Measurements from ENCODE around the gene DNAL1.

Gene DNAL1

GRCh38 chr14:73739174-73739898, 94.5 kb downstream of the DNAL1 start:
- ATAC-seq (replicated peaks; ENCODE audit: extremely low read depth, poor library complexity, severe bottlenecking), result no peak
- peak overlapping the region; percentile 61 for H3K27ac Mint-ChIP-seq (ENCODE audit: low read depth)
- H3K4me3 Mint-ChIP-seq, result peak overlapping the region; percentile 90
- no peaks in the 10 kb centered on the region for H3K27me3 Mint-ChIP-seq
- peaks cover 50% of the 10 kb centered on the region for H3K4me1 Mint-ChIP-seq
- H3K36me3 Mint-ChIP-seq (ENCODE audit: insufficient read depth), result peaks cover 46% of the 10 kb centered on the region
- H3K9me3 Mint-ChIP-seq, result no peaks in the 10 kb centered on the region
- DNase-seq (ENCODE audit: low spot score in 2 of 2), result no peak

DNA sequence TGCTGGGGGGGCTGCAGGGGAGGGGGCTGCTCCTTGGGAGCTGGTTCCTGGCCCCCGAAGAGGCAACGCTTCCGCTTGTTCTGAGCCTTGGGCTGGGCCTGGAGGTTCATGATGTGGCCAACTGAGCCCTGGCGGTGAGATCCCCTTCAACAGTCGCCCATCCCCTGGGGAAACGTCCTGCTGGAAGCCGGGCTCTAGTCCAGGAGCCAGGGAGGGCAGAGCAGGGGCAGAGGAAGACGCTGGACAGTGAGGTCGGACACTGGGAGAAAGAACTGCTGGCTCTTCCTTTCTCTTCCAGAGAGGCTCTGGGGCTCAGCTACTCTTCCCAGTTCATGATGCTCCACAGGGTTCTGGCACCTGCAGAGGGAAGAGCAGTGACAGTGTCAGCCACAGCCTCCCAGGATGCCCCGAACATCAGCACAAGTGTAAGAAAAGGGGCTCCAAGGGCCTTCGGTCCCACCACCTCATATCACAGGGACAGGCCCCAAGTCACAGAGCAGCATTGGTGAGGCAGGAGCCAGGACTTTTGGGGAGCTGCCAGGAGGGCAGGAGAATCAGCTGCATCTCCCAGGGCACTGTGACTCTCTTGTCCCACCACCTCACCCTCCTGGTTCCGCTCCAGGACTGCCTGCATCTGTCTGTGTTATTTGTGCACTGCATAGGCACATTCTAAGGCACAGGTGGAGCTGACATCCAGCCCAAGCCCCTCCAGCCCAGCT, 95.3 kb downstream of the DNAL1 start:
- peak overlapping the region; percentile 90 for H3K4me3 Mint-ChIP-seq

GRCh38 chr14:73740618-73741326, 96.0 kb downstream of the DNAL1 start:
- H3K27ac Mint-ChIP-seq (ENCODE audit: low read depth), result peak overlapping the region; percentile 85
- peak overlapping the region; percentile 90 for H3K4me3 Mint-ChIP-seq
- no peak for ATAC-seq (replicated peaks; ENCODE audit: extremely low read depth, poor library complexity, severe bottlenecking)
- H3K36me3 Mint-ChIP-seq (ENCODE audit: insufficient read depth), result peaks cover 39% of the 10 kb centered on the region
- DNase-seq (ENCODE audit: low spot score in 2 of 2), result no peak
- peaks cover 64% of the 10 kb centered on the region for H3K4me1 Mint-ChIP-seq
- no peaks in the 10 kb centered on the region for H3K9me3 Mint-ChIP-seq
- no peaks in the 10 kb centered on the region for H3K27me3 Mint-ChIP-seq

More for the DNA sequence above, 95.3 kb downstream of the DNAL1 start:
- Mint-ChIP-seq H3K4me1 (peaks cover 57% of the 10 kb centered on the region), H3K27ac (ENCODE audit: low read depth) (peak overlapping the region; percentile 61), H3K36me3 (ENCODE audit: insufficient read depth) (peaks cover 43% of the 10 kb centered on the region), H3K9me3 (no peaks in the 10 kb centered on the region), H3K27me3 (no peaks in the 10 kb centered on the region)
- ATAC-seq (replicated peaks; ENCODE audit: extremely low read depth, poor library complexity, severe bottlenecking) (no peak), DNase-seq (ENCODE audit: low spot score in 2 of 2) (no peak)

- H3K9me3 Mint-ChIP-seq, result no peaks in the 10 kb centered on the region
- ATAC-seq (replicated peaks; ENCODE audit: extremely low read depth, poor library complexity, severe bottlenecking), result peak; percentile 59
- no peak for DNase-seq (ENCODE audit: low spot score in 2 of 2)
- H3K4me3 Mint-ChIP-seq, result peak overlapping the region; percentile 90
- peak overlapping the region; percentile 85 for H3K27ac Mint-ChIP-seq (ENCODE audit: low read depth)
- H3K36me3 Mint-ChIP-seq (ENCODE audit: insufficient read depth), result peaks cover 34% of the 10 kb centered on the region
- peaks cover 65% of the 10 kb centered on the region for H3K4me1 Mint-ChIP-seq
- no peaks in the 10 kb centered on the region for H3K27me3 Mint-ChIP-seq
These were observed 96.6 kb downstream of the DNAL1 start for GRCh38 chr14:73741386-73741875.

GRCh38 chr14:73741876-73742519, 97.2 kb downstream of the DNAL1 start:
- peak; percentile 20 for ATAC-seq (replicated peaks; ENCODE audit: extremely low read depth, poor library complexity, severe bottlenecking)
- peak overlapping the region; percentile 85 for H3K27ac Mint-ChIP-seq (ENCODE audit: low read depth)
- H3K4me1 Mint-ChIP-seq, result peaks cover 69% of the 10 kb centered on the region
- peak overlapping the region; percentile 90 for H3K4me3 Mint-ChIP-seq
- H3K9me3 Mint-ChIP-seq, result no peaks in the 10 kb centered on the region
- H3K36me3 Mint-ChIP-seq (ENCODE audit: insufficient read depth), result peaks cover 30% of the 10 kb centered on the region
- DNase-seq (ENCODE audit: low spot score in 2 of 2), result no peak
- H3K27me3 Mint-ChIP-seq, result no peaks in the 10 kb centered on the region

DNA sequence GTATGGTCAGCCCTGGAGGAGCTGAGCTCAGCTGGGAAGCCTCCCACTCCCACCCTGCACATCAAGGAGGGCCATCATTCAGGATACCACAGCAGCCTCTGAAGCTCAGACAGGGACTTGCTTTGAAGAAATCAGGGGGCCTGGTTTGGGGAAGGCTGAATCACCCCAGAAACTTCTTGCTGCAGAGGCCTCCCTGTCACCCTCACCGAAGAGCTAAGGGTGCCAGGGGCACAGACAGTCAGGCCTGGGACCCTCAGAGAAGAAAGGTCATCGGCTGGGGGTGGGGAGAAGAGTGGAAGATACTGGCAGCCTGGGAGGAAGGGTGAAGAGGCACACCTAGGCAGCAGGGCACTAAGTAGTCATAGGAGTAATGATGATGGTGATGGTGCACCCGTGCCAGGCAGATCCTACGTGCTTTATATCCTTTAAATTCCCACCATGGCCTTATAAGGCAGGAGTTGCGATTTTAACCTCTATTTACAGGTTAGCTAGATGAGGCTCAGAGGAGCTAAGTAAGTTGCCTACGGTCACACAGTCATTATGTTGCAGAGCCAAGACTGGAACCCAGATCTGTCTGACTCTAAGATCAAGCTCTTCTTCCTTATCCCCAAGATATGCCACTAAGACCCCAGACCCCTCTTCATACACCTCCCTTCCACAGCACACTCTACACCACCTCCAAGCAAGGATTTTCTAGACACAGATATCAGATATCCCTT, 97.9 kb downstream of the DNAL1 start:
- Mint-ChIP-seq H3K27ac (ENCODE audit: low read depth) (peak overlapping the region; percentile 85), H3K4me1 (peaks cover 73% of the 10 kb centered on the region), H3K36me3 (ENCODE audit: insufficient read depth) (peaks cover 26% of the 10 kb centered on the region), H3K4me3 (peak overlapping the region; percentile 90), H3K9me3 (no peaks in the 10 kb centered on the region), H3K27me3 (no peaks in the 10 kb centered on the region)
- ATAC-seq (replicated peaks; ENCODE audit: extremely low read depth, poor library complexity, severe bottlenecking) (no peak), DNase-seq (ENCODE audit: low spot score in 2 of 2) (no peak)

- DNase-seq (ENCODE audit: low spot score in 2 of 2), result peak; percentile 37 to 49
These were observed 98.7 kb downstream of the DNAL1 start for GRCh38 chr14:73743431-73743931.

DNA sequence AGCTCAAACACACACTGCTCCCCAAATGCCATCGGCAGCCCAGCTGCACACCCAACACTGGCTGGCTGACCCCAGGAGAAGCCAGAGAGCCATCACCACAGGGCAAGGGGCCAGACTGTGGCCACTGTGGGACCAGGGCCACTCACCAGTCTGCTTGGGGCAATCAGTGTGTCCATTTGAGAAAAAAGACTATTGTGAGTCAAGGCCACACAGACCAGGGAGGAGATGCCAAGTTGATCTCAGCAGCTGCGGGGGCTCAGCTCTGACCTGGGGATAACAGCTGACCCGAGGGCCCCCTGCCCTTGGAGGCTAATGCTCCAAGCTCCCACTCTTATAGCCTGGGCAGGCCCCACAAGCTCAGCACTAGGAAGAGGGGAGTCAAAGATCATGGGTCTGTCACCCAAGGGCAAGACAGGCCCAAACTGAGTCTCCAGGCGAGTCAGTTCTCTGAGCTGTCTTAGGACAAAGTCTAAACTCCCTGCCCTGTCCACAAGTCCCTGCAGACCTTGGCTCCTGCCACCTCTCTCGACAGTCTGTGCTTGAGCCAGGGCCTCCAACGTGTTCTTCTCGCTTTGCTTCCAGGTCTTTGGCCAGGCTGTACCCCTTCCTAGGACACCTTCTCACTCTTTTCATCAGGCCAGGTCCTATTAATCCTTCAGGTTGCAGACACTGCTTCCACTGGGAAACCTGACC, 99.5 kb downstream of the DNAL1 start:
- H3K27ac Mint-ChIP-seq (ENCODE audit: low read depth), result peak overlapping the region; percentile 85
- no peaks in the 10 kb centered on the region for H3K9me3 Mint-ChIP-seq
- peaks cover 90% of the 10 kb centered on the region for H3K4me1 Mint-ChIP-seq
- H3K27me3 Mint-ChIP-seq, result no peaks in the 10 kb centered on the region
- H3K36me3 Mint-ChIP-seq (ENCODE audit: insufficient read depth), result peaks cover 18% of the 10 kb centered on the region
- no peak for ATAC-seq (replicated peaks; ENCODE audit: extremely low read depth, poor library complexity, severe bottlenecking)
- DNase-seq (ENCODE audit: low spot score in 2 of 2), result no peak
- peak overlapping the region; percentile 90 for H3K4me3 Mint-ChIP-seq

More at GRCh38 chr14:73743431-73743931, 98.7 kb downstream of the DNAL1 start:
- peak; percentile 76 for ATAC-seq (replicated peaks; ENCODE audit: extremely low read depth, poor library complexity, severe bottlenecking)
- H3K4me1 Mint-ChIP-seq, result peaks cover 81% of the 10 kb centered on the region
- no peaks in the 10 kb centered on the region for H3K9me3 Mint-ChIP-seq
- peak overlapping the region; percentile 90 for H3K4me3 Mint-ChIP-seq
- H3K36me3 Mint-ChIP-seq (ENCODE audit: insufficient read depth), result peaks cover 25% of the 10 kb centered on the region
- no peaks in the 10 kb centered on the region for H3K27me3 Mint-ChIP-seq
- H3K27ac Mint-ChIP-seq (ENCODE audit: low read depth), result peak overlapping the region; percentile 85

- Mint-ChIP-seq H3K27ac (ENCODE audit: low read depth) (peak overlapping the region; percentile 85), H3K4me1 (peaks cover 93% of the 10 kb centered on the region), H3K4me3 (peak overlapping the region; percentile 90), H3K27me3 (no peaks in the 10 kb centered on the region), H3K9me3 (no peaks in the 10 kb centered on the region), H3K36me3 (ENCODE audit: insufficient read depth) (peaks cover 18% of the 10 kb centered on the region)
- no peak for ATAC-seq (replicated peaks; ENCODE audit: extremely low read depth, poor library complexity, severe bottlenecking)
- no peak for DNase-seq (ENCODE audit: low spot score in 2 of 2)
These were observed 100.2 kb downstream of the DNAL1 start for GRCh38 chr14:73744874-73745529.

DNA sequence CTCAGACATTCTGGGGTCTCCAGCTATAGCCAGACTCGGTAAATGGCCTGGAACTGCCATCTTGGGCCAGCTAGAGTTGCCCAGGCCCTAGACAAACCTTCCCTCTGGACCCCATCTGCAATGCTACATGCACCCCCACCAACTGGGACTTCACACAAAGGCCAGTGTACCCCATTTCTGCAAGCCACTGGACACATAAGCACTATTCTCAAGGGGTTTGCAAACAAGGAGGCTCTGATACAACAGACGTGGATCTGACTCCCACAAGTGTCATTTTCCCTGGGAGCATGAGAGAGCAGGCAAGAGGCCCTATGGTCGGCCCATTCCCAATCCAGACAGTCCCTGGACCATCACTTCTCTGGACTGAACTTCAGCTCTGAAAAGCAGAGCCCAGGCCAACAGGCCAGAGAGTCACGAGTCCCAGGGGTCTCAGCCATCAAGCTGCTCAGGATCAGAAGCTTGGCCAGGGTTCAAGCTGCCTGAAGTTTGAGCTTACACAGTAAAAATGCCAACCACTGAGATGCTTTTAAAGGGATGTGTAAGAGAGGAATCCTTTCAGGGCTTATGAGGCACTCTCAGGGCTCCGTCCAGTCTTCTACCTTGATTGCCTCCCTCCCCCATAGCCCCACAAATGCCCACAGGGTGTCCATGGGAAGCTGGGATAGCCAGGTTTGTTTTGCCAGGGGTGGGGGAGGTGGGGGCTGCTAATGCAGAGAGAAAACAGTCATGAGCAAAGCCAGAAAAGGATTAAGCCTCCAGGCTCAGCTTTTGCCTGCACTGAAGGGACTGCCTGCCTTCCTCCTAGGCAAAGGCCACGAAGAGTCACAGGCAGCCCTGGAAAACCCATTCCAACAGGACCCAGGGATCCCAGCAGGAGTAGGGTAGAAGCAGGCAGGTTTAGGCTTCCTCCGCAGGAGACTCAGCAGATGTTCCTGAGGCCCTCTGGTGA, 101.1 kb downstream of the DNAL1 start:
- H3K4me3 Mint-ChIP-seq, result peak overlapping the region; percentile 90

More for the DNA sequence above, 101.1 kb downstream of the DNAL1 start:
- peaks cover 17% of the 10 kb centered on the region for H3K36me3 Mint-ChIP-seq (ENCODE audit: insufficient read depth)
- H3K27me3 Mint-ChIP-seq, result no peaks in the 10 kb centered on the region
- DNase-seq (ENCODE audit: low spot score in 2 of 2), result no peak
- no peak for ATAC-seq (replicated peaks; ENCODE audit: extremely low read depth, poor library complexity, severe bottlenecking)
- H3K4me1 Mint-ChIP-seq, result peaks cover 93% of the 10 kb centered on the region
- H3K9me3 Mint-ChIP-seq, result no peaks in the 10 kb centered on the region
- H3K27ac Mint-ChIP-seq (ENCODE audit: low read depth), result peak overlapping the region; percentile 85

Data from central memory CD8-positive, alpha-beta T cell (primary cell).